Non-pigmented ciliary epithelial cell (primary cell): ENCODE results near the gene MEF2D.

ENCODE experiments used
- DNase-seq: peaks from one replicate; pipeline ENCODE4 v3.0.0-alpha.2; 2010; ENCODE audit warnings: low read depth

The MEF2D gene

GRCh38 chr1:156440654-156441437 is 59.7 kb downstream of the MEF2D start:
- no peak for DNase-seq

- no peak for DNase-seq
Observed at GRCh38 chr1:156439777-156440183, 60.8 kb downstream of the MEF2D start.

GRCh38 chr1:156439036-156439776 is 61.4 kb downstream of the MEF2D start:
- no peak for DNase-seq

- peak; percentile 23 for DNase-seq
Observed at GRCh38 chr1:156438278-156438987, 62.1 kb downstream of the MEF2D start.

GRCh38 chr1:156437037-156437867 is 63.3 kb downstream of the MEF2D start:
- DNase-seq = no peak

GRCh38 chr1:156436141-156437036 is 64.2 kb downstream of the MEF2D start:
- no peak for DNase-seq

GRCh38 chr1:156435545-156436140 is 64.9 kb downstream of the MEF2D start:
- no peak for DNase-seq

- no peak for DNase-seq
Observed at GRCh38 chr1:156434989-156435544, 65.5 kb downstream of the MEF2D start.

- no peak for DNase-seq
Observed at GRCh38 chr1:156433602-156434001, 67.0 kb downstream of the MEF2D start.

- DNase-seq = no peak
Observed at GRCh38 chr1:156433032-156433431, 67.5 kb downstream of the MEF2D start.

GRCh38 chr1:156432669-156433018 is 67.9 kb downstream of the MEF2D start:
- no peak for DNase-seq

GRCh38 chr1:156431769-156432668 is 68.6 kb downstream of the MEF2D start:
- DNase-seq = no peak

- DNase-seq = no peak
Observed at GRCh38 chr1:156431366-156431765, 69.2 kb downstream of the MEF2D start.

- DNase-seq = no peak
Observed at GRCh38 chr1:156430866-156431265, 69.7 kb downstream of the MEF2D start.

GRCh38 chr1:156430303-156430702 is 70.3 kb downstream of the MEF2D start:
- no peak for DNase-seq

GRCh38 chr1:156429313-156430060 is 71.1 kb downstream of the MEF2D start:
- no peak for DNase-seq

- DNase-seq = no peak
Observed at GRCh38 chr1:156428746-156429288, 71.8 kb downstream of the MEF2D start.

- no peak for DNase-seq
Observed at GRCh38 chr1:156427957-156428356, 72.6 kb downstream of the MEF2D start.
